Keratinocyte (primary cell): ENCODE data around the gene GNG14. TPM values are rescaled to one million over a fixed set of nuclear protein-coding genes. Genes with fewer than 3 reads are reported as not detected.

Experiments
- DNase-seq: peaks from one replicate; pipeline ENCODE4 v3.0.0-alpha.2; 2011; ENCODE audit warnings: low read depth, missing footprints, low spot score
- FAIRE-seq: peaks from 2 replicates; lab custom pipeline; 2011; peaks lifted over from hg19 to GRCh38; lab: Jason Lieb, UNC
- H2AFZ ChIP-seq: 2 replicates; pipeline ENCODE4 v1.6.0; 2012; ENCODE audit warnings: low read length, control low read depth, inconsistent platforms; ENCODE audit not compliant: control insufficient read depth
- H3K27ac ChIP-seq: 2 replicates; pipeline ENCODE4 v1.5.1; 2011; ENCODE audit warnings: low read length; ENCODE audit not compliant: control insufficient read depth, insufficient read depth
- H3K27me3 ChIP-seq: 3 replicates; pipeline ENCODE4 v1.6.0; 2011; ENCODE audit warnings: low read length; ENCODE audit not compliant: control insufficient read depth, insufficient read depth; ENCODE audit errors: extremely low read depth
- H3K36me3 ChIP-seq, 2 experiments: 2 replicates in 1 of 2; 3 replicates in 1 of 2; pipeline ENCODE4 v1.5.1; 2011; ENCODE audit warnings: low read length in 2 of 2, mild to moderate bottlenecking in 1 of 2; ENCODE audit not compliant: control insufficient read depth in 2 of 2, insufficient read depth in 2 of 2; ENCODE audit errors: extremely low read depth in 1 of 2
- H3K4me1 ChIP-seq: 3 replicates; pipeline ENCODE4 v1.5.1; 2011; ENCODE audit warnings: low read length; ENCODE audit not compliant: control insufficient read depth, insufficient read depth; ENCODE audit errors: extremely low read depth
- H3K4me2 ChIP-seq: 3 replicates; pipeline ENCODE4 v1.6.0; 2011; ENCODE audit warnings: low read depth, low read length; ENCODE audit not compliant: control insufficient read depth, insufficient read depth; ENCODE audit errors: extremely low read depth
- H3K4me3 ChIP-seq, 3 experiments: fragments of 200-600 bp in 1 of 3; sonication (generic) in 1 of 3; 2 replicates in 2 of 3; 3 replicates in 1 of 3; pipeline ENCODE4 v1.5.1; 2011 to 2016; ENCODE audit warnings: low read length in 3 of 3, mild to moderate bottlenecking in 3 of 3, control low read depth in 2 of 3, inconsistent platforms in 1 of 3, low read depth in 1 of 3, mixed read lengths in 1 of 3, mixed run types in 1 of 3, moderate library complexity in 1 of 3; ENCODE audit not compliant: control insufficient read depth in 2 of 3, insufficient read depth in 2 of 3; ENCODE audit errors: extremely low read depth in 1 of 3
- H3K79me2 ChIP-seq: 2 replicates; pipeline ENCODE4 v1.6.0; 2012; ENCODE audit warnings: low read length; ENCODE audit not compliant: control insufficient read depth, insufficient read depth
- H3K9ac ChIP-seq: 3 replicates; pipeline ENCODE4 v1.6.0; 2011; ENCODE audit warnings: low read length; ENCODE audit not compliant: control insufficient read depth, insufficient read depth; ENCODE audit errors: extremely low read depth
- H3K9me1 ChIP-seq: 3 replicates; pipeline ENCODE4 v1.6.0; 2011; ENCODE audit warnings: low read length; ENCODE audit not compliant: control insufficient read depth, insufficient read depth; ENCODE audit errors: extremely low read depth
- H3K9me3 ChIP-seq: 2 replicates; pipeline ENCODE4 v1.5.1; 2012; ENCODE audit warnings: low read depth, low read length; ENCODE audit not compliant: control insufficient read depth
- H4K20me1 ChIP-seq: 3 replicates; pipeline ENCODE4 v1.6.0; 2011; ENCODE audit warnings: low read length; ENCODE audit not compliant: control insufficient read depth, insufficient read depth; ENCODE audit errors: extremely low read depth
- CTCF ChIP-seq, 3 experiments: IDR thresholded peaks in 1 of 3; conservative IDR thresholded peaks in 1 of 3; optimal IDR thresholded peaks in 1 of 3; 2 replicates in 2 of 3; 3 replicates in 1 of 3; pipeline versions ENCODE3 to v1.5.1; 2011; ENCODE audit warnings: low read length in 3 of 3, mild to moderate bottlenecking in 3 of 3, moderate library complexity in 2 of 3, control low read depth in 1 of 3, inconsistent platforms in 1 of 3; ENCODE audit not compliant: insufficient read depth in 2 of 3; ENCODE audit errors: extremely low read depth in 1 of 3
- EZH2 ChIP-seq: IDR thresholded peaks from one replicate; pipeline ENCODE4 v1.6.1; 2012; ENCODE audit warnings: inconsistent platforms, mild to moderate bottlenecking, low read length, moderate library complexity
- dilution Hi-C: fragments of 300-500 bp; cut with MboI; formaldehyde crosslinking; loops from one replicate; pipeline ENCODE4 v1.7.0; 2020; ENCODE audit warnings: low sequenced_read_pairs; ENCODE audit not compliant: extremely low pct_ligation_motif_present
- polyA plus RNA-seq, 5 experiments: library from polyadenylated mRNA; depleted of rRNA in 3 of 5; stranded (reverse) in 3 of 5; stranded (forward) in 1 of 5; unstranded in 1 of 5; fragments of >200 nt; gene quantifications; 1 replicate in 1 of 5; 2 replicates in 3 of 5; 3 replicates in 1 of 5; pipeline versions ENCODE4 v1.2.1 to v1.2.3, GENCODE V29; 2011 to 2012; ENCODE audit warnings: missing spikeins in 2 of 5, low read depth in 1 of 5, low replicate concordance in 1 of 5

Gene GNG14
- polyA plus RNA-seq, 1 donor (not counting 4 experiments of a cell fraction or from before 2014, with no cell fraction given) = not detected

- no peak for FAIRE-seq
These were observed 30.8 kb upstream of the GNG14 start for GRCh38 chr19:12656899-12657571.

GRCh38 chr19:12657966-12658365 lies 29.8 kb upstream of the GNG14 start:
- DNase-seq = no peak
- Histone ChIP-seq H3K9me3 (no peaks in the 10 kb centered on the region), H3K4me3 (no peak overlapping the region), H3K4me2 (no peak overlapping the region), H3K9ac (no peak overlapping the region), H3K4me1 (no peaks in the 10 kb centered on the region), H3K79me2 (no peaks in the 10 kb centered on the region), H3K27ac (no peak overlapping the region), H4K20me1 (no peaks in the 10 kb centered on the region), H3K36me3 (peaks cover 18 to 21% of the 10 kb centered on the region in 2 experiments), H2AFZ (no peak overlapping the region), H3K27me3 (no peaks in the 10 kb centered on the region), H3K9me1 (peaks cover 3% of the 10 kb centered on the region)
- TF ChIP-seq EZH2 (no peak), CTCF (optimal IDR thresholded peaks at IDR 0.05 in 1 of 3, IDR thresholded peaks at IDR 0.05 in 1 of 3, conservative IDR thresholded peaks at IDR 0.05 in 1 of 3; ENCODE audit: extremely low read depth in 1 of 3, insufficient read depth in 2 of 3, low read length in 3 of 3) (no peak)
- no peak for FAIRE-seq
- dilution Hi-C loops = no loop called here

More at GRCh38 chr19:12656899-12657571, 30.8 kb upstream of the GNG14 start:
- dilution Hi-C loops = no loop called here
- no peaks in the 10 kb centered on the region for H4K20me1 ChIP-seq
- no peak overlapping the region for H2AFZ ChIP-seq
- no peaks in the 10 kb centered on the region for H3K79me2 ChIP-seq
- H3K9ac ChIP-seq = no peak overlapping the region
- no peak overlapping the region for H3K4me3 ChIP-seq
- no peak overlapping the region for H3K4me2 ChIP-seq
- DNase-seq = no peak
- peaks cover 3% of the 10 kb centered on the region for H3K9me1 ChIP-seq
- TF ChIP-seq CTCF (optimal IDR thresholded peaks at IDR 0.05 in 1 of 3, IDR thresholded peaks at IDR 0.05 in 1 of 3, conservative IDR thresholded peaks at IDR 0.05 in 1 of 3; ENCODE audit: extremely low read depth in 1 of 3, insufficient read depth in 2 of 3, low read length in 3 of 3) = no peak
- TF ChIP-seq EZH2 = no peak
- no peak overlapping the region for H3K27ac ChIP-seq
- H3K27me3 ChIP-seq = no peaks in the 10 kb centered on the region
- no peaks in the 10 kb centered on the region for H3K9me3 ChIP-seq
- peaks cover 18 to 21% of the 10 kb centered on the region in 2 experiments for H3K36me3 ChIP-seq
- H3K4me1 ChIP-seq = no peaks in the 10 kb centered on the region
